Ascending aorta (tissue), 2 donors: ENCODE measurements around the gene KIF3C. TPM values are rescaled to one million over a fixed set of nuclear protein-coding genes. Genes with fewer than 3 reads are reported as not detected.
A peak's percentile ranks its signal among the peaks of the same experiment; 100 is the strongest.

Experiments used
- DNase-seq, 2 donors: peaks; one replicate each; pipeline ENCODE4 v3.0.0-alpha.2; 2019; ENCODE audit warnings: low spot score in 2 of 2
- H3K27ac ChIP-seq, 2 donors: fragments of 200-600 bp; sonication (generic); one replicate each; pipeline ENCODE4 v1.5.1; 2016 to 2017; ENCODE audit warnings: mild to moderate bottlenecking in 1 of 2
- H3K27me3 ChIP-seq: fragments of 200-600 bp; sonication (generic); one replicate; pipeline ENCODE4 v1.5.1; 2017
- H3K36me3 ChIP-seq, 2 donors: fragments of 200-600 bp; sonication (generic); one replicate each; pipeline ENCODE4 v1.5.1; 2016
- H3K4me1 ChIP-seq, 2 donors: fragments of 200-600 bp; sonication (generic); one replicate each; pipeline ENCODE4 v1.5.1; 2016 to 2017; ENCODE audit warnings: mild to moderate bottlenecking in 1 of 2
- H3K4me3 ChIP-seq, 2 donors: fragments of 200-600 bp; sonication (generic); one replicate each; pipeline ENCODE4 v1.5.1; 2016 to 2017; ENCODE audit warnings: mild to moderate bottlenecking in 1 of 2
- H3K9me3 ChIP-seq, 2 donors: fragments of 200-600 bp; sonication (generic); one replicate each; pipeline ENCODE4 v1.5.1; 2016
- CTCF ChIP-seq, 3 experiments: fragments of 200-600 bp in 2 of 3; fragments of 450-650 bp in 1 of 3; sonication (generic) in 2 of 3; IDR thresholded peaks; one replicate each; pipeline ENCODE4 v1.5.1; 2016 to 2019; ENCODE audit warnings: antibody characterized with exemption in 3 of 3, mild to moderate bottlenecking in 1 of 3, moderate library complexity in 1 of 3
- intact Hi-C: fragments of 100-400 bp; cut with DNase I; formaldehyde crosslinking; loops from one replicate; pipeline ENCODE4 v1.15.1; 2023
- total RNA-seq: library from RNA; depleted of rRNA; stranded (reverse); fragments of >200 nt; gene quantifications from one replicate; pipeline ENCODE4 v1.1.0, GENCODE V29; 2016

Gene KIF3C
- total RNA-seq, 1 donor from 2014 or later, result 11.9 TPM

GRCh38 chr2:25957743-25958142, 24.6 kb downstream of the KIF3C start:
- Histone ChIP-seq H3K27ac (no peak overlapping the region), H3K9me3 (no peaks in the 10 kb centered on the region), H3K4me1 (no peaks in the 10 kb centered on the region), H3K4me3 (no peak overlapping the region), H3K36me3 (peaks cover 0 to 23% of the 10 kb centered on the region in 2 donors), H3K27me3 (no peaks in the 10 kb centered on the region)
- intact Hi-C loops, result no loop called here
- no peak for DNase-seq
- no peak for TF ChIP-seq CTCF (IDR thresholded peaks at IDR 0.05)

GRCh38 chr2:25955869-25956535, 26.3 kb downstream of the KIF3C start:
- no peak for DNase-seq
- Histone ChIP-seq H3K4me1 (no peaks in the 10 kb centered on the region), H3K27me3 (no peaks in the 10 kb centered on the region), H3K9me3 (no peaks in the 10 kb centered on the region), H3K36me3 (peaks cover 0 to 23% of the 10 kb centered on the region in 2 donors), H3K27ac (no peak overlapping the region), H3K4me3 (no peak overlapping the region)
- no peak for TF ChIP-seq CTCF (IDR thresholded peaks at IDR 0.05)
- intact Hi-C loops, result no loop called here

GRCh38 chr2:25955036-25955435, 27.3 kb downstream of the KIF3C start:
- H3K27me3 ChIP-seq, result no peaks in the 10 kb centered on the region
- H3K9me3 ChIP-seq, result no peaks in the 10 kb centered on the region
- TF ChIP-seq CTCF (IDR thresholded peaks at IDR 0.05), result no peak
- no peak for DNase-seq
- H3K4me1 ChIP-seq, result no peaks in the 10 kb centered on the region
- H3K27ac ChIP-seq, result no peak overlapping the region
- peaks cover 0 to 23% of the 10 kb centered on the region in 2 donors for H3K36me3 ChIP-seq
- intact Hi-C loops, result no loop called here
- no peak overlapping the region for H3K4me3 ChIP-seq

- Histone ChIP-seq H3K36me3 (peaks cover 0 to 23% of the 10 kb centered on the region in 2 donors), H3K4me3 (no peak overlapping the region), H3K4me1 (no peaks in the 10 kb centered on the region), H3K9me3 (no peaks in the 10 kb centered on the region), H3K27me3 (no peaks in the 10 kb centered on the region), H3K27ac (no peak overlapping the region)
- TF ChIP-seq CTCF (IDR thresholded peaks at IDR 0.05), result no peak
- intact Hi-C loops, result no loop called here
- DNase-seq, result no peak
Measured at GRCh38 chr2:25954199-25954752, 28.0 kb downstream of the KIF3C start.

- Histone ChIP-seq H3K9me3 (no peaks in the 10 kb centered on the region), H3K27me3 (no peaks in the 10 kb centered on the region), H3K4me3 (no peak overlapping the region), H3K36me3 (peaks cover 0 to 23% of the 10 kb centered on the region in 2 donors), H3K27ac (no peak overlapping the region), H3K4me1 (no peaks in the 10 kb centered on the region)
- TF ChIP-seq CTCF (IDR thresholded peaks at IDR 0.05), result peak; percentile 86 to 92 (median 88)
- peak; percentile 14 to 73 for DNase-seq
- intact Hi-C loops, result loop anchor here (1.0 to 2.0 kb wide), 4 partner anchors 32 to 379 kb away; partner anchors contain the start of gene KIF3C
Measured at GRCh38 chr2:25951071-25951547, 31.2 kb downstream of the KIF3C start.
